ENCODE results near the gene KCTD5. TPM values are rescaled to one million over a fixed set of nuclear protein-coding genes. Genes with fewer than 3 reads are reported as not detected.
"Not testable (repeated sequence)": the region's sequence is repeated elsewhere in the genome, so short reads cannot be mapped to it uniquely, and the experiment has no call there.

The KCTD5 gene
- total and polyA plus RNA-seq, 2 of the 8 experiments (the other 6 are each of a cell fraction or from before 2014, with no cell fraction given): 26.6 to 31.8 TPM

DNA sequence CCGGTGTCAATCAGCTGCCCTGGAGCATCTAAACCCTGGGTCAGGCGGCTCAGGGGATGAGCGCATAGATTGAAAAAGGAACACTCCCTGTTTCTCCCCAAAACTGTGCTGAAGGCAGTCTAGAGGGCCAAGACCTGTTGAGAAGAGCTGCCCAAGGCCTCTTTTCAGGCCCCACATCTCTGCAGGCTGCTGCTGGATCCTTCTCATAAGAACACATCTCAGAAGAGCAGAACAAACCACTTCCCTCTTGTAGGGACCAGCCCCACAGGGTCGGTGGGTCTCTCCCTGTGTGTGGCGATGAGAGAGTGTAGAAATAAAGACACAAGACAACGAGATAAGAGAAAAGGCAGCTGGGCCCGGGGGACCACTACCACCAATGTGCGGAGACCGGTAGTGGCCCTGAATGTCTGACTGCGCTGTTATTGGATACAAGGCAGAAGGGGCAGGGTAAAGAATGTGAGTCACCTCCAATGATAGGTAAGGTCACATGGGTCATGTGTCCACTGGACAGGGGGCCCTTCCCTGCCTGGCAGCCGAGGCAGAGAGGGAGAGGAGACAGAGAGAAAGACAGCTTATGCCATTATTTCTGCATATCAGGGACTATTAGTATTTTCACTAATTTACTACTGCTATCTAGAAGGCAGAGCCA, 22.2 kb upstream of the KCTD5 start:
- H4K91ac ChIP-seq (replicated peaks; ENCODE audit: insufficient read length, low read length); H4K8ac ChIP-seq (ENCODE audit: extremely low read depth, insufficient read depth, low read length); H4K5ac ChIP-seq (ENCODE audit: insufficient read length, low read depth, low read length); H3K9ac ChIP-seq (replicated peaks in 1 of 4; ENCODE audit: extremely low read depth in 1 of 4, low read depth in 3 of 4, low read length in 3 of 4); H3K27ac ChIP-seq (ENCODE audit: low read depth, low read length); H2AK5ac ChIP-seq (ENCODE audit: low read depth, low read length); H2BK12ac ChIP-seq (ENCODE audit: low read depth, low read length); H3K4ac ChIP-seq (replicated peaks; ENCODE audit: insufficient read length, low read depth, low read length); POLR2A ChIA-PET (ENCODE audit: partially characterized antibody); H3K18ac ChIP-seq (ENCODE audit: extremely low read depth, low read length); H3K4me3 ChIP-seq (ENCODE audit: extremely low read depth in 1 of 4, insufficient read depth in 2 of 4, low read depth in 3 of 4, low read length in 4 of 4); H3K9me3 ChIP-seq (ENCODE audit: insufficient read depth in 2 of 2, low read depth in 1 of 2, low read length in 1 of 2); H3K79me2 ChIP-seq (ENCODE audit: control insufficient read depth in 1 of 2, insufficient read depth in 2 of 2, low read length in 2 of 2); H3K14ac ChIP-seq (ENCODE audit: insufficient read length); H2AFZ ChIP-seq (ENCODE audit: low read length); H2BK15ac ChIP-seq (ENCODE audit: low read length); DNase-seq (ENCODE audit: low read depth in 1 of 2, low spot score in 2 of 2); H3K23ac ChIP-seq (ENCODE audit: insufficient read length); H2BK20ac ChIP-seq (ENCODE audit: low read length); H2BK5ac ChIP-seq (ENCODE audit: low read depth, low read length); H2BK120ac ChIP-seq (replicated peaks; ENCODE audit: low read depth, low read length); H3K23me2 ChIP-seq (ENCODE audit: low read depth, low read length); H3K56ac ChIP-seq (replicated peaks; ENCODE audit: insufficient read length, low read depth, low read length); H3K4me1 ChIP-seq (replicated peaks in 1 of 4; ENCODE audit: control insufficient read depth in 3 of 4, insufficient read depth in 4 of 4, low read length in 3 of 4); H3K36me3 ChIP-seq (ENCODE audit: control insufficient read depth in 2 of 4, insufficient read depth in 4 of 4, low read length in 3 of 4); H4K20me1 ChIP-seq (replicated peaks in 1 of 2; ENCODE audit: control insufficient read depth in 1 of 2, insufficient read depth in 2 of 2, low read length in 2 of 2); H3K4me2 ChIP-seq (ENCODE audit: insufficient read depth in 1 of 2, low read depth in 2 of 2, low read length in 2 of 2); H3K79me1 ChIP-seq (ENCODE audit: low read depth, low read length); H3K27me3 ChIP-seq (replicated peaks in 1 of 4; ENCODE audit: control insufficient read depth in 3 of 4, extremely low read depth in 1 of 4, insufficient read depth in 3 of 4, low read length in 3 of 4); FAIRE-seq: not testable (repeated sequence)
- 91% methylated on average over 10 of the region's 11 CpGs; no CpG with 5 or more reads in 1 of the 2 experiments for WGBS, 2 experiments (ENCODE audit: extremely low coverage in 1 of 2, insufficient coverage in 1 of 2, insufficient read length in 1 of 2, insufficient replicate concordance in 2 of 2, low coverage in 1 of 2, low lambda C conversion rate in 2 of 2, missing lambda C conversion rate in 1 of 2)
- CTCF ChIA-PET (ENCODE audit: partially characterized antibody): interaction anchor here (1.2 to 2.8 kb wide), 2 partner anchors 11 to 72 kb away, joined by 3 to 8 read pairs; no protein-coding TSS in a partner anchor
